ENCODE measurements around the gene MOSMO. TPM values are rescaled to one million over a fixed set of nuclear protein-coding genes. Genes with fewer than 3 reads are reported as not detected.
"Not testable (repeated sequence)": the region's sequence is repeated elsewhere in the genome, so short reads cannot be mapped to it uniquely, and the experiment has no call there.

MOSMO gene
- total RNA-seq, 1 donor from 2014 or later: 16.8 TPM

DNA sequence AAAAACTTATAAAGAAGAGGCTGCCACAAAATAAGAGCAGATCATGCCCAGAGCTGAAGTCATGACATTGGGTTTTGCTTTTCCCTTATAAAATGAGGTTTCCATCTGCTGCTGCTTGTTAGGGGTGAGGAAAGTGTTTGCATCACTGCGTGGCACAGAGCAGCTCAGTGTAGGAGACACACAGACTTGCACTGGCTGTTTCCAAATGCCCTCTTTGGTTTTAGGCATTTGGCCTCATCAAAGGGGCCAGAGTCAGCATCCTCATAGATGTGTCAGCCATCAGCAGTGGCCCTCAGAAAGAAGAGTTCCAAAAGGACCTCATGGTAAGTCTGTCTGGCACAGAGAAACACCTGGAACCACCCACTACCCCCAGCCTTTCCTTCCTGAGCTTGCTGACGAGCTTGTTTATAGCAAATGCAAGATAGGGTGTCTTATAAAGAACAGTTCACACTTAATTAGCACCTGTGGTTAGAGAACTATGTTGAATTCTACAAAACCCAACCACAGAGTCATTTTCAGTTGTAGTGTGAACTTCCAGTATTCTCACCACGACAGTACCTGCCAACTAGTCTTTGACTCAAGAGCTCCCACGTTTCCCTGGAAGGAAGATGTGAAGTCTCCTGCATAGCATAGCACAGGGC lies 101.5 kb downstream of the MOSMO start:
- H3K27ac Mint-ChIP-seq (ENCODE audit: unreplicated experiment): no peak overlapping the region
- no peak overlapping the region for H3K4me3 Mint-ChIP-seq (ENCODE audit: unreplicated experiment)
- TF ChIP-seq, protein P1, sequence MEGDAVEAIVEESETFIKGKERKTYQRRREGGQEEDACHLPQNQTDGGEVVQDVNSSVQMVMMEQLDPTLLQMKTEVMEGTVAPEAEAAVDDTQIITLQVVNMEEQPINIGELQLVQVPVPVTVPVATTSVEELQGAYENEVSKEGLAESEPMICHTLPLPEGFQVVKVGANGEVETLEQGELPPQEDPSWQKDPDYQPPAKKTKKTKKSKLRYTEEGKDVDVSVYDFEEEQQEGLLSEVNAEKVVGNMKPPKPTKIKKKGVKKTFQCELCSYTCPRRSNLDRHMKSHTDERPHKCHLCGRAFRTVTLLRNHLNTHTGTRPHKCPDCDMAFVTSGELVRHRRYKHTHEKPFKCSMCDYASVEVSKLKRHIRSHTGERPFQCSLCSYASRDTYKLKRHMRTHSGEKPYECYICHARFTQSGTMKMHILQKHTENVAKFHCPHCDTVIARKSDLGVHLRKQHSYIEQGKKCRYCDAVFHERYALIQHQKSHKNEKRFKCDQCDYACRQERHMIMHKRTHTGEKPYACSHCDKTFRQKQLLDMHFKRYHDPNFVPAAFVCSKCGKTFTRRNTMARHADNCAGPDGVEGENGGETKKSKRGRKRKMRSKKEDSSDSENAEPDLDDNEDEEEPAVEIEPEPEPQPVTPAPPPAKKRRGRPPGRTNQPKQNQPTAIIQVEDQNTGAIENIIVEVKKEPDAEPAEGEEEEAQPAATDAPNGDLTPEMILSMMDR (IDR thresholded peaks at IDR 0.05): no peak
- no peaks in the 10 kb centered on the region for H3K36me3 Mint-ChIP-seq (ENCODE audit: unreplicated experiment)
- no peaks in the 10 kb centered on the region for H3K4me1 Mint-ChIP-seq (ENCODE audit: unreplicated experiment)
- peaks cover 41% of the 10 kb centered on the region for H3K27me3 Mint-ChIP-seq (ENCODE audit: unreplicated experiment)
- DNase-seq (ENCODE audit: extremely low spot score, unreplicated experiment): no peak
- no peaks in the 10 kb centered on the region for H3K9me3 Mint-ChIP-seq (ENCODE audit: unreplicated experiment)

DNA sequence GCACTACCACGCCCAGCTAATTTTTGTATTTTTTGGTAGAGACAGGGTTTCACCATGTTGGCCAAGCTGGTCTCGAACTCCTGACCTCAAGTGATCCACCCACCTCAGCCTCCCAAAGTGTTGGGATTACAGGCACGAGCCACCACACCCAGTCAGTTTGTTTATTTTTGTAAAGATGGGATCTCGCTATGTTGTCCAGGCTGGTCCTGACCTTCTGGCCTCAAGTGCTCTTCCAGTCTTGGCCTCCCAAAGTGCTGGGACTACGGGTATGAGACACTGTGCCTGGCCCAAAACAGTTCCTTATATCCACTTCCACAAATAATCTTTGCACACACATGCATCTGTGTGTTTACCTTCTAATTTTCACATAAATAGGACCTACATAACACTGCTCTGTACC lies 103.7 kb downstream of the MOSMO start:
- not testable (repeated sequence) for H3K4me1 Mint-ChIP-seq (ENCODE audit: unreplicated experiment); H3K9me3 Mint-ChIP-seq (ENCODE audit: unreplicated experiment); H3K36me3 Mint-ChIP-seq (ENCODE audit: unreplicated experiment); H3K27ac Mint-ChIP-seq (ENCODE audit: unreplicated experiment); DNase-seq (ENCODE audit: extremely low spot score, unreplicated experiment); H3K4me3 Mint-ChIP-seq (ENCODE audit: unreplicated experiment)
- H3K27me3 Mint-ChIP-seq (ENCODE audit: unreplicated experiment): peaks cover 37% of the 10 kb centered on the region

DNA sequence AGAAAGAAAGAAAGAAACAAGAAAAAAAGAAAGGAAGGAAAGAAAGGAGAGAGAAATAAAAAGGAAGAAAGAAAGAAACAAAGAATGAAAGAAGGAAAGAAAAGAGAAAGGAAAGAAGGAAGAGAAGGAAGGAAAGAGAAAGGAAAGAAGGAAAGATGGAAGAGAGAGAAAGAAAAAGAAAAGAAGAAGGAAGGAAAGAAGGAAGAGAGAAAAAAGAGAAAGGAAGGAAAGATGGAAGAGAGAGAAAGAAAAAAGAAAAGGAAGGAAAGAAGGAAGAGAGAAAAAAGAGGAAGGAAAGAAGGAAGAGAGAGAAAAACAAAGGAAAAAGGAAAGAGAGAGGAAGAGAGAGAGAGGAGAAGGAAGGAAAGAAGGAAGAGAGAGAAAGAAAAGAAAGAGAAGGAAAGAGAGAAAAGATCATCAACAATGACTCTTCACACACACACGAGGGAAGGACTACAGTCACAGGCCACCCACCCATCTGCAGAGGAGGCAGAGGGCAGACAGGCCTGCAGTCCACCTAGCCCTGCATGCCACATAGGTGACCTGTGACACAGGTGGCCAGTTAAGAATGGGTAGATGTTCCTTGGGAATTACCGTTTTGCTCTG lies 108.3 kb downstream of the MOSMO start:
- no peak for DNase-seq (ENCODE audit: extremely low spot score, unreplicated experiment)
- Mint-ChIP-seq H3K27ac (ENCODE audit: unreplicated experiment) (no peak overlapping the region), H3K4me3 (ENCODE audit: unreplicated experiment) (no peak overlapping the region), H3K27me3 (ENCODE audit: unreplicated experiment) (peaks cover 4% of the 10 kb centered on the region), H3K36me3 (ENCODE audit: unreplicated experiment) (no peaks in the 10 kb centered on the region), H3K9me3 (ENCODE audit: unreplicated experiment) (no peaks in the 10 kb centered on the region), H3K4me1 (ENCODE audit: unreplicated experiment) (no peaks in the 10 kb centered on the region)
- TF ChIP-seq, protein P1 (IDR thresholded peaks at IDR 0.05): no peak

DNA sequence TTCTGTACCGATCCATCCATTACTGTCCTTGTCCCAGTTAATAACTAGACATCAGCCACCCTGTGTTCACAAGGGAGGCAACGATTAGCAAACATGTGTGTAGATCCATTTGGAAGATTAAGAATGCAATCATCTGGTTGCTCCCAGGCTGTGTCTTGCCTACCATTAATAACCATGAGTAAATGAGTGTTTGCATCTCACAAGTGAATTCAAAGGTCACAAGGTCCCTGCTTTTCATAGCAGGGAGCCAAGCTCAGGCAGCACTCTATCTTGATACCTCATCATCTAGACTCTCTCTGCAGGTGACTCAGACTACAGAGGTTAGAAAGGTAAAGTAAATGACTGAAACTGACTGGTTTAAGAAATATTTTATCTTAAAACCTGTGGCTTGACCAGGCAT lies 109.7 kb downstream of the MOSMO start:
- Mint-ChIP-seq H3K4me1 (ENCODE audit: unreplicated experiment) (no peaks in the 10 kb centered on the region), H3K27ac (ENCODE audit: unreplicated experiment) (no peak overlapping the region)
- TF ChIP-seq, protein P1 (IDR thresholded peaks at IDR 0.05): no peak

DNA sequence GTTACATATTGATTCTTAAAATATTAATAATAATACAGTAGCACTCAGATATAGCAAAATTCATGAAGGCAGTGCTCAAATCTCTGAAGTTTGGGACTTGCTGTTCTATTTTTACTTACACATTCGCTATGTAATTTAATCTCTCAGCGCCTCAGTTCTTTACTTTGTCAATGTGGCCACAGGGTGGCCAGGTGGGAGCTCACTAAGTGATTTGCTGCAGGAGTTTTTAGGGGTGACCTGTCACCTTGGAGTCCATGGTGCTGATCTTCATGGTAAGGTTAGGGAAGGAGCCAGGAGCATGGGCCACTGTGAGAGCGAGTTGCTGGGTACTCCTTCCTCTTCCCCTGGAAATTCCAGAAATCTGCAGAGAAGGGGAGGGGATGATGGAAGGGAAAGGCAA lies 112.5 kb downstream of the MOSMO start:
- TF ChIP-seq, protein P1 (IDR thresholded peaks at IDR 0.05): no peak

More for the DNA sequence above, 109.7 kb downstream of the MOSMO start:
- Mint-ChIP-seq H3K4me3 (ENCODE audit: unreplicated experiment) (no peak overlapping the region), H3K36me3 (ENCODE audit: unreplicated experiment) (no peaks in the 10 kb centered on the region), H3K27me3 (ENCODE audit: unreplicated experiment) (no peaks in the 10 kb centered on the region), H3K9me3 (ENCODE audit: unreplicated experiment) (no peaks in the 10 kb centered on the region)
- DNase-seq (ENCODE audit: extremely low spot score, unreplicated experiment): no peak

More for the DNA sequence above, 112.5 kb downstream of the MOSMO start:
- Mint-ChIP-seq H3K4me3 (ENCODE audit: unreplicated experiment) (no peak overlapping the region), H3K4me1 (ENCODE audit: unreplicated experiment) (no peaks in the 10 kb centered on the region), H3K27ac (ENCODE audit: unreplicated experiment) (no peak overlapping the region), H3K36me3 (ENCODE audit: unreplicated experiment) (no peaks in the 10 kb centered on the region), H3K27me3 (ENCODE audit: unreplicated experiment) (no peaks in the 10 kb centered on the region), H3K9me3 (ENCODE audit: unreplicated experiment) (no peaks in the 10 kb centered on the region)
- no peak for DNase-seq (ENCODE audit: extremely low spot score, unreplicated experiment)

All from osteocyte (in vitro differentiated cells).